Esophagus muscularis mucosa (tissue), 4 donors: ENCODE results near the gene SLC16A5. TPM values are rescaled to one million over a fixed set of nuclear protein-coding genes. Genes with fewer than 3 reads are reported as not detected.

Experiments used
- DNase-seq: peaks from one replicate; pipeline ENCODE4 v3.0.0-alpha.2; 2017; ENCODE audit errors: extremely low spot score
- H3K27ac ChIP-seq, 4 donors: fragments of 200-600 bp; sonication (generic); replicated peaks in 1 of 4; 1 replicate in 3 of 4; 2 replicates in 1 of 4; pipeline ENCODE4 v1.5.1; 2016 to 2019; ENCODE audit warnings: mild to moderate bottlenecking in 1 of 4
- H3K27me3 ChIP-seq, 4 donors: fragments of 200-600 bp; sonication (generic); one replicate each; pipeline versions ENCODE4 v1.5.1 to v1.6.0; 2016 to 2019
- H3K36me3 ChIP-seq, 4 donors: fragments of 200-600 bp; sonication (generic); one replicate each; pipeline ENCODE4 v1.5.1; 2016 to 2019
- H3K4me1 ChIP-seq, 4 donors: fragments of 200-600 bp; sonication (generic); one replicate each; pipeline ENCODE4 v1.5.1; 2016 to 2019
- H3K4me3 ChIP-seq, 4 donors: fragments of 200-600 bp; sonication (generic); 1 replicate in 2 of 4; 2 replicates in 2 of 4; pipeline ENCODE4 v1.5.1; 2016 to 2019; ENCODE audit warnings: mild to moderate bottlenecking in 4 of 4, moderate library complexity in 1 of 4
- H3K9me3 ChIP-seq, 4 donors: fragments of 200-600 bp; sonication (generic); 1 replicate in 3 of 4; 2 replicates in 1 of 4; pipeline ENCODE4 v1.5.1; 2016 to 2019
- EP300 ChIP-seq: sonication (generic); formaldehyde crosslinking; IDR thresholded peaks from one replicate; pipeline ENCODE4 v1.6.1; 2017; ENCODE audit warnings: antibody characterized with exemption
- POLR2A ChIP-seq: fragments of 450-650 bp; IDR thresholded peaks from one replicate; pipeline ENCODE4 v1.6.1; 2017; ENCODE audit warnings: antibody characterized with exemption, moderate library complexity, mild to moderate bottlenecking, low read depth
- POLR2AphosphoS5 ChIP-seq, 2 donors: sonication (generic); formaldehyde crosslinking; IDR thresholded peaks; one replicate each; pipeline ENCODE4 v1.6.1; 2017; ENCODE audit warnings: antibody characterized with exemption in 2 of 2
- WGBS: methylation state at CpG from one replicate; pipeline ENCODE4 v1.1.5; 2018; 5-methylcytosine and 5-hydroxymethylcytosine counted together
- intact Hi-C: fragments of 100-400 bp; cut with DNase I; formaldehyde crosslinking; loops from one replicate; pipeline ENCODE4 v1.15.1; 2023
- total RNA-seq, 4 donors: library from RNA; depleted of rRNA; stranded (reverse); fragments of >200 nt; gene quantifications; one replicate each; pipeline versions ENCODE4 v1.1.0 to v1.2.1, GENCODE V29; 2016
- TF ChIP-seq, protein P1 (sequence below), 3 experiments: fragments of 200-600 bp in 2 of 3; fragments of 450-650 bp in 1 of 3; sonication (generic) in 2 of 3; IDR thresholded peaks; one replicate each; pipeline ENCODE4 v1.5.1; 2017 to 2019; ENCODE audit warnings: antibody characterized with exemption in 3 of 3, mild to moderate bottlenecking in 2 of 3, moderate library complexity in 1 of 3

SLC16A5 gene
- total RNA-seq, 4 donors from 2014 or later, result 3.8 to 9.7 (median 7.6) TPM

DNA sequence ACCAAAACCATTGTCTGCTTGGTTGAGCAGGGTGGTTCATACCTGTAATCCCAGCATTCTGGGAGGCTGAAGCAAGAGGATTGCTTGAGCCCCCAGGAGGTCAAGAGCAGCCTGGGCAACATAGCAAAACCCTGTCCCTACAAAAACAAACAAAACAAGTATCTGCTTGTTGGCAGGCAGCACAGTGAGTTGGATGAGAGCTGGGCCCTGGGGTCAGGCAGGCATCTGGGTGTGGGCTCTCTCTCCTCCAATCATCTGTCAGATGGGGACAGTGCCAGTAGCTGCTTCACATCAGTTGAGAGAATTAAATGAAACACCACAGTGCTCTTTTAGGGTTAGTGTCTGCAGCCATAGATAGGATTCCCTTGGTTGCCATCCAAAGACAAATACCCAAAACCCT is 27.8 kb downstream of the SLC16A5 start:
- no peaks in the 10 kb centered on the region for H3K27me3 ChIP-seq
- intact Hi-C loops, result loop anchor here (2.0 kb wide), 2 partner anchors 15 to 89 kb away; partner anchors contain the start of genes NT5C and NUP85
- DNase-seq, result no peak
- peaks cover 0 to 22% (median 9%) of the 10 kb centered on the region in 4 donors for H3K36me3 ChIP-seq
- H3K4me3 ChIP-seq, result no peak overlapping the region
- peaks cover 21 to 46% (median 37%) of the 10 kb centered on the region in 4 donors for H3K4me1 ChIP-seq
- TF ChIP-seq, protein P1, sequence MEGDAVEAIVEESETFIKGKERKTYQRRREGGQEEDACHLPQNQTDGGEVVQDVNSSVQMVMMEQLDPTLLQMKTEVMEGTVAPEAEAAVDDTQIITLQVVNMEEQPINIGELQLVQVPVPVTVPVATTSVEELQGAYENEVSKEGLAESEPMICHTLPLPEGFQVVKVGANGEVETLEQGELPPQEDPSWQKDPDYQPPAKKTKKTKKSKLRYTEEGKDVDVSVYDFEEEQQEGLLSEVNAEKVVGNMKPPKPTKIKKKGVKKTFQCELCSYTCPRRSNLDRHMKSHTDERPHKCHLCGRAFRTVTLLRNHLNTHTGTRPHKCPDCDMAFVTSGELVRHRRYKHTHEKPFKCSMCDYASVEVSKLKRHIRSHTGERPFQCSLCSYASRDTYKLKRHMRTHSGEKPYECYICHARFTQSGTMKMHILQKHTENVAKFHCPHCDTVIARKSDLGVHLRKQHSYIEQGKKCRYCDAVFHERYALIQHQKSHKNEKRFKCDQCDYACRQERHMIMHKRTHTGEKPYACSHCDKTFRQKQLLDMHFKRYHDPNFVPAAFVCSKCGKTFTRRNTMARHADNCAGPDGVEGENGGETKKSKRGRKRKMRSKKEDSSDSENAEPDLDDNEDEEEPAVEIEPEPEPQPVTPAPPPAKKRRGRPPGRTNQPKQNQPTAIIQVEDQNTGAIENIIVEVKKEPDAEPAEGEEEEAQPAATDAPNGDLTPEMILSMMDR (IDR thresholded peaks at IDR 0.05), result no peak
- no peak for TF ChIP-seq POLR2AphosphoS5 (IDR thresholded peaks at IDR 0.05)
- no peak for TF ChIP-seq EP300
- no peak for TF ChIP-seq POLR2A
- H3K9me3 ChIP-seq, result no peaks in the 10 kb centered on the region
- peak overlapping the region in 1 of 4 donors; percentile 78 for H3K27ac ChIP-seq

DNA sequence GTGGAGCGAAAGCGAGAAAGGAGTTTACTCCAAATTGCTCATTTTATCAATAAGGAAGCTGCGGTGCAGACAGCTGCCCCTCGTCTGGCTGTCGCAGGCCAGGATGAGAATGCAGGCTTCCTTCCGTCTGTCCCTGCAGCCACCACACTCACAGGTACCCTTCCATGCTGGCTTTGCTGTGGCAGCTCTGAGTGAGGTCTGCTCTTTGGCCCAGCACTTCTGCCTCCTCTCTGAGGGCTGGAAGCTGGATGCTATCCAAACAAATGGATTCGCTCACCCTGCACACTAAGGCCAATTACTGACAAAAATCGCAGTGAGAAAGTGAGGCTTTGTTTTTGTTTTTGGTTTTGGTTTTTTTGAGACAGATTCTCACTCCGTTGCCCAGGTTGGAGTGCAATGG is 29.0 kb downstream of the SLC16A5 start:
- Histone ChIP-seq H3K27ac (peak overlapping the region in 1 of 4 donors; percentile 43), H3K27me3 (no peaks in the 10 kb centered on the region), H3K4me3 (no peak overlapping the region), H3K4me1 (peaks cover 11 to 35% (median 26%) of the 10 kb centered on the region in 4 donors), H3K9me3 (no peaks in the 10 kb centered on the region), H3K36me3 (peaks cover 0 to 32% (median 9%) of the 10 kb centered on the region in 4 donors)
- 76% methylated on average over 9 of the region's 9 CpGs for WGBS
- no peak for TF ChIP-seq POLR2AphosphoS5 (IDR thresholded peaks at IDR 0.05)
- no peak for TF ChIP-seq EP300
- TF ChIP-seq, protein P1 (IDR thresholded peaks at IDR 0.05), result no peak
- no peak for TF ChIP-seq POLR2A
- intact Hi-C loops, result no loop called here
- DNase-seq, result no peak

- TF ChIP-seq, protein P1 (IDR thresholded peaks at IDR 0.05), result no peak
- TF ChIP-seq POLR2AphosphoS5 (IDR thresholded peaks at IDR 0.05) (no peak), POLR2A (no peak), EP300 (no peak)
- intact Hi-C loops, result no loop called here
- no peak overlapping the region for H3K4me3 ChIP-seq
- no peak for DNase-seq
- H3K27ac ChIP-seq, result no peak overlapping the region
- peaks cover 0 to 32% (median 9%) of the 10 kb centered on the region in 4 donors for H3K36me3 ChIP-seq
- H3K27me3 ChIP-seq, result no peaks in the 10 kb centered on the region
- peaks cover 10 to 32% (median 24%) of the 10 kb centered on the region in 4 donors for H3K4me1 ChIP-seq
- no peaks in the 10 kb centered on the region for H3K9me3 ChIP-seq
- WGBS, result 90% methylated on average over 9 of the region's 14 CpGs
These were observed 30.6 kb downstream of the SLC16A5 start for GRCh38 chr17:75118307-75118706.

GRCh38 chr17:75124041-75124818 is 36.5 kb downstream of the SLC16A5 start:
- Histone ChIP-seq H3K27me3 (no peaks in the 10 kb centered on the region), H3K9me3 (no peaks in the 10 kb centered on the region), H3K4me3 (no peak overlapping the region), H3K27ac (peak overlapping the region in 1 of 4 donors; percentile 25), H3K4me1 (peaks cover 0 to 14% (median 10%) of the 10 kb centered on the region in 4 donors), H3K36me3 (peaks cover 0 to 25% (median 11%) of the 10 kb centered on the region in 4 donors)
- TF ChIP-seq, protein P1 (IDR thresholded peaks at IDR 0.05), result no peak
- no peak for TF ChIP-seq EP300
- TF ChIP-seq POLR2AphosphoS5 (IDR thresholded peaks at IDR 0.05), result peak; percentile 24 to 34
- intact Hi-C loops, result no loop called here
- WGBS, result 76% methylated on average over 6 of the region's 19 CpGs
- no peak for DNase-seq
